NOMO-1 treated with DMSO at 0.1 percent for 48 hours (cell line): ENCODE data around the gene BCL11A.
A peak's percentile ranks its signal among the peaks of the same experiment; 100 is the strongest.
"Not testable (repeated sequence)": the region's sequence is repeated elsewhere in the genome, so short reads cannot be mapped to it uniquely, and the experiment has no call there.

Experiments
- DNase-seq: peaks from one replicate; lab custom pipeline; 2025; ENCODE audit not compliant: unreplicated experiment; lab: John Stamatoyannopoulos, UW

BCL11A gene

GRCh38 chr2:60439219-60439974 is 114.1 kb downstream of the BCL11A start:
- peak; percentile 97 for DNase-seq

GRCh38 chr2:60438653-60439052 is 114.8 kb downstream of the BCL11A start:
- DNase-seq, result no peak

- no peak for DNase-seq
Measured at GRCh38 chr2:60438131-60438530, 115.3 kb downstream of the BCL11A start.

GRCh38 chr2:60437080-60437696 is 116.3 kb downstream of the BCL11A start:
- no peak for DNase-seq

- DNase-seq, result no peak
Measured at GRCh38 chr2:60433018-60433596, 120.3 kb downstream of the BCL11A start.

GRCh38 chr2:60432035-60432601 is 121.3 kb downstream of the BCL11A start:
- no peak for DNase-seq

- no peak for DNase-seq
Measured at GRCh38 chr2:60429681-60430080, 123.8 kb downstream of the BCL11A start.

- DNase-seq, result no peak
Measured at GRCh38 chr2:60426880-60427279, 126.6 kb downstream of the BCL11A start.

GRCh38 chr2:60426341-60426740 is 127.1 kb downstream of the BCL11A start:
- no peak for DNase-seq

GRCh38 chr2:60424233-60424632 is 129.2 kb downstream of the BCL11A start:
- peak; percentile 19 for DNase-seq

- peak; percentile 42 for DNase-seq
Measured at GRCh38 chr2:60423505-60423904, 129.9 kb downstream of the BCL11A start.

- no peak for DNase-seq
Measured at GRCh38 chr2:60422826-60423483, 130.5 kb downstream of the BCL11A start.

- DNase-seq, result not testable (repeated sequence)
Measured at GRCh38 chr2:60417210-60417609, 136.2 kb downstream of the BCL11A start.

GRCh38 chr2:60416221-60417008 is 137.0 kb downstream of the BCL11A start:
- peak; percentile 42 for DNase-seq

- no peak for DNase-seq
Measured at GRCh38 chr2:60415814-60416213, 137.6 kb downstream of the BCL11A start.

GRCh38 chr2:60414495-60415138 is 138.8 kb downstream of the BCL11A start:
- DNase-seq, result no peak

- DNase-seq, result peak; percentile 97
Measured at GRCh38 chr2:60413814-60414168, 139.7 kb downstream of the BCL11A start.

- DNase-seq, result peak; percentile 33
Measured at GRCh38 chr2:60413069-60413813, 140.2 kb downstream of the BCL11A start.

GRCh38 chr2:60412620-60413019 is 140.8 kb downstream of the BCL11A start:
- no peak for DNase-seq

GRCh38 chr2:60412027-60412426 is 141.4 kb downstream of the BCL11A start:
- no peak for DNase-seq
